KMS-11 (cell line): ENCODE results near the gene RTP1.
"Not testable (repeated sequence)": the region's sequence is repeated elsewhere in the genome, so short reads cannot be mapped to it uniquely, and the experiment has no call there.

Experiments
- H2AFZ ChIP-seq: fragments of 200-600 bp; sonication (generic); 2 replicates; pipeline ENCODE4 v1.6.1; 2016; ENCODE audit warnings: antibody characterized with exemption, mixed run types, low read depth
- H3K27ac ChIP-seq: fragments of 200-600 bp; sonication (generic); 2 replicates; pipeline ENCODE4 v1.6.1; 2016; ENCODE audit warnings: mild to moderate bottlenecking, mixed run types
- H3K27me3 ChIP-seq: fragments of 200-600 bp; sonication (generic); 2 replicates; pipeline ENCODE4 v1.6.1; 2017; ENCODE audit warnings: mild to moderate bottlenecking, low read depth, mixed run types, moderate library complexity; ENCODE audit not compliant: insufficient read depth
- H3K36me3 ChIP-seq: fragments of 200-600 bp; sonication (generic); 2 replicates; pipeline ENCODE4 v1.6.1; 2017; ENCODE audit warnings: mild to moderate bottlenecking, mixed run types; ENCODE audit not compliant: insufficient read depth
- H3K4me1 ChIP-seq: fragments of 200-600 bp; sonication (generic); 2 replicates; pipeline ENCODE4 v1.6.1; 2016; ENCODE audit warnings: mild to moderate bottlenecking, low read depth, mixed run types; ENCODE audit not compliant: poor library complexity, severe bottlenecking
- H3K4me2 ChIP-seq: fragments of 200-600 bp; sonication (generic); 2 replicates; pipeline ENCODE4 v1.7.0; 2016; ENCODE audit warnings: mild to moderate bottlenecking, mixed run types
- H3K4me3 ChIP-seq: fragments of 200-600 bp; sonication (generic); IDR thresholded peaks from 2 replicates; pipeline ENCODE4 v1.6.1; 2017; ENCODE audit warnings: low read depth, low read length, mixed read lengths; ENCODE audit not compliant: insufficient read depth
- H3K79me2 ChIP-seq: fragments of 200-600 bp; sonication (generic); 2 replicates; pipeline ENCODE4 v1.6.1; 2016; ENCODE audit warnings: low read depth, mixed run types; ENCODE audit not compliant: insufficient read depth
- H3K9ac ChIP-seq: fragments of 200-600 bp; sonication (generic); 2 replicates; pipeline ENCODE4 v1.6.1; 2016; ENCODE audit warnings: mild to moderate bottlenecking, mixed run types
- H4K20me1 ChIP-seq: fragments of 200-600 bp; sonication (generic); 2 replicates; pipeline ENCODE4 v1.6.1; 2016; ENCODE audit warnings: mild to moderate bottlenecking, mixed run types; ENCODE audit not compliant: insufficient read depth
- CTCF ChIP-seq: fragments of 200-600 bp; sonication (generic); conservative IDR thresholded peaks from 2 replicates; pipeline ENCODE4 v1.6.1; 2017; ENCODE audit warnings: low read depth, mild to moderate bottlenecking, antibody characterized with exemption, low read length, moderate library complexity, mixed read lengths

RTP1 gene

GRCh38 chr3:187198490-187198889, 1.2 kb downstream of the RTP1 start:
- H3K9ac ChIP-seq, result no peak overlapping the region
- no peak overlapping the region for H3K27ac ChIP-seq
- no peak for TF ChIP-seq CTCF
- H4K20me1 ChIP-seq, result no peaks in the 10 kb centered on the region
- H3K79me2 ChIP-seq, result no peaks in the 10 kb centered on the region
- H3K27me3 ChIP-seq, result no peaks in the 10 kb centered on the region
- no peak overlapping the region for H3K4me3 ChIP-seq
- no peak overlapping the region for H3K4me2 ChIP-seq
- H3K4me1 ChIP-seq, result no peaks in the 10 kb centered on the region
- H3K36me3 ChIP-seq, result no peaks in the 10 kb centered on the region
- H2AFZ ChIP-seq, result no peak overlapping the region

GRCh38 chr3:187199463-187200050, 2.3 kb downstream of the RTP1 start:
- not testable (repeated sequence) for H3K27ac ChIP-seq, H4K20me1 ChIP-seq, H2AFZ ChIP-seq, H3K4me1 ChIP-seq, H3K36me3 ChIP-seq, H3K4me3 ChIP-seq, H3K9ac ChIP-seq, H3K4me2 ChIP-seq, H3K27me3 ChIP-seq, H3K79me2 ChIP-seq

- Histone ChIP-seq H3K4me1 (no peaks in the 10 kb centered on the region), H3K4me3 (no peak overlapping the region), H4K20me1 (no peaks in the 10 kb centered on the region), H3K9ac (no peak overlapping the region), H3K27me3 (no peaks in the 10 kb centered on the region), H3K79me2 (no peaks in the 10 kb centered on the region), H2AFZ (no peak overlapping the region), H3K36me3 (no peaks in the 10 kb centered on the region), H3K27ac (no peak overlapping the region), H3K4me2 (no peak overlapping the region)
- no peak for TF ChIP-seq CTCF
Observed at GRCh38 chr3:187205683-187206082, 8.4 kb downstream of the RTP1 start.

- Histone ChIP-seq H3K4me1 (no peaks in the 10 kb centered on the region), H3K36me3 (no peaks in the 10 kb centered on the region), H3K27me3 (no peaks in the 10 kb centered on the region), H3K4me2 (no peak overlapping the region), H3K4me3 (no peak overlapping the region), H3K27ac (no peak overlapping the region), H4K20me1 (no peaks in the 10 kb centered on the region), H3K79me2 (no peaks in the 10 kb centered on the region), H3K9ac (no peak overlapping the region), H2AFZ (no peak overlapping the region)
- no peak for TF ChIP-seq CTCF
Observed at GRCh38 chr3:187207062-187207461, 9.8 kb downstream of the RTP1 start.

GRCh38 chr3:187207624-187208023, 10.3 kb downstream of the RTP1 start:
- Histone ChIP-seq H3K27me3 (no peaks in the 10 kb centered on the region), H3K79me2 (no peaks in the 10 kb centered on the region), H3K36me3 (no peaks in the 10 kb centered on the region), H3K4me1 (no peaks in the 10 kb centered on the region), H3K27ac (no peak overlapping the region), H4K20me1 (no peaks in the 10 kb centered on the region), H2AFZ (no peak overlapping the region), H3K4me2 (no peak overlapping the region), H3K9ac (no peak overlapping the region), H3K4me3 (no peak overlapping the region)
- no peak for TF ChIP-seq CTCF
